Fibroblast of skin of right quadriceps (primary cell): Measurements from ENCODE around the gene SOX6.

Experiments
- DNase-seq: peaks from one replicate; pipeline ENCODE4 v3.0.0-alpha.2; 2013

Gene SOX6

GRCh38 chr11:15918674-15919073, 437.7 kb downstream of the SOX6 start:
- no peak for DNase-seq

GRCh38 chr11:15918212-15918611, 438.1 kb downstream of the SOX6 start:
- no peak for DNase-seq
